ENCODE data around the gene FGF23. TPM values are rescaled to one million over a fixed set of nuclear protein-coding genes. Genes with fewer than 3 reads are reported as not detected.

The FGF23 gene
- polyA plus RNA-seq, 1 donor from 2014 or later: not detected

DNA sequence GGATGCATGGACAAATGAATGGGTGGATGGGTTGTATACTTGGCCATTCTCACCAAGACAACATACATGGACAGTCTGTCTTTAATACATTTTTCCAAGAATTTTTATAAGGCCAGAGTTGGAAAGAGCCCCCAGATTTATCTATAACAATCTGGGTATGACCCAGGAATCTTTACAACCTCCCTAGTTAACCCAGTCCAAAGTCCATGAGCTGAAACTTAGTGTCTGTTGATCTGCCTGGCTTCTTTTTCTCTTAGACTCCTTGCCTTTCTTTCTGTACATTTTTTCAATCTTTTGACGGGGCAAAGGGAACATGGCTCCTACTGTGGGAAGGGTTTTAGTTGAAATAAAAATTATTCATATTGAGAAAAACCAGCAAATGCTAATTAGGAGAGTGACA is 740 bp downstream of the FGF23 start:
- H3K27ac ChIP-seq (ENCODE audit: low read length): no peak overlapping the region
- no peak overlapping the region for H3K4me3 ChIP-seq (ENCODE audit: low read length)
- no peak overlapping the region for H2AFZ ChIP-seq (ENCODE audit: low read depth, low read length)
- no peaks in the 10 kb centered on the region for H3K36me3 ChIP-seq (ENCODE audit: insufficient read depth, low read length)
- no peaks in the 10 kb centered on the region for H3K27me3 ChIP-seq (ENCODE audit: insufficient read depth, low read depth, low read length)
- H4K20me1 ChIP-seq (ENCODE audit: insufficient read depth): no peaks in the 10 kb centered on the region
- no peaks in the 10 kb centered on the region for H3K9me2 ChIP-seq (ENCODE audit: insufficient read depth, low read length)
- no peak overlapping the region for H3K9ac ChIP-seq (ENCODE audit: low read length)
- no peaks in the 10 kb centered on the region for H3K9me3 ChIP-seq (ENCODE audit: low read length)
- no peaks in the 10 kb centered on the region for H3F3A ChIP-seq (ENCODE audit: insufficient read depth, low read length, poor library complexity, severe bottlenecking)
- no peak overlapping the region for H3K4me2 ChIP-seq (ENCODE audit: low read length)
- H3K79me2 ChIP-seq (replicated peaks; ENCODE audit: insufficient read depth, low read length): no peaks in the 10 kb centered on the region
- TF ChIP-seq SMC3 (conservative IDR thresholded peaks at IDR 0.05; ENCODE audit: poor library complexity) (no peak), EP300 (conservative IDR thresholded peaks at IDR 0.05; ENCODE audit: poor library complexity, severe bottlenecking) (no peak), CTCF (IDR thresholded peaks at IDR 0.05; ENCODE audit: poor library complexity, severe bottlenecking) (no peak), POLR2AphosphoS5 (IDR thresholded peaks at IDR 0.05) (no peak), RAD21 (conservative IDR thresholded peaks at IDR 0.05) (no peak), MXI1 (conservative IDR thresholded peaks at IDR 0.05; ENCODE audit: poor library complexity, severe bottlenecking) (no peak), REST (IDR thresholded peaks at IDR 0.05; ENCODE audit: borderline replicate concordance) (no peak), EZH2 (IDR thresholded peaks at IDR 0.05; ENCODE audit: borderline replicate concordance, insufficient read depth, low read length, poor library complexity, severe bottlenecking) (no peak), TAF1 (IDR thresholded peaks at IDR 0.05; ENCODE audit: low read depth) (no peak)

- Histone ChIP-seq H3K27me3 (ENCODE audit: insufficient read depth, low read depth, low read length) (no peaks in the 10 kb centered on the region), H3K9me2 (ENCODE audit: insufficient read depth, low read length) (no peaks in the 10 kb centered on the region), H3F3A (ENCODE audit: insufficient read depth, low read length, poor library complexity, severe bottlenecking) (no peaks in the 10 kb centered on the region), H3K79me2 (replicated peaks; ENCODE audit: insufficient read depth, low read length) (no peaks in the 10 kb centered on the region), H3K4me3 (ENCODE audit: low read length) (no peak overlapping the region), H3K27ac (ENCODE audit: low read length) (no peak overlapping the region), H3K36me3 (ENCODE audit: insufficient read depth, low read length) (no peaks in the 10 kb centered on the region), H2AFZ (ENCODE audit: low read depth, low read length) (no peak overlapping the region), H3K9ac (ENCODE audit: low read length) (no peak overlapping the region), H3K4me2 (ENCODE audit: low read length) (no peak overlapping the region), H4K20me1 (ENCODE audit: insufficient read depth) (no peaks in the 10 kb centered on the region), H3K9me3 (ENCODE audit: low read length) (no peaks in the 10 kb centered on the region)
- TF ChIP-seq POLR2AphosphoS5 (IDR thresholded peaks at IDR 0.05) (no peak), TAF1 (IDR thresholded peaks at IDR 0.05; ENCODE audit: low read depth) (no peak), RAD21 (conservative IDR thresholded peaks at IDR 0.05) (no peak), MXI1 (conservative IDR thresholded peaks at IDR 0.05; ENCODE audit: poor library complexity, severe bottlenecking) (no peak), EP300 (conservative IDR thresholded peaks at IDR 0.05; ENCODE audit: poor library complexity, severe bottlenecking) (no peak), REST (IDR thresholded peaks at IDR 0.05; ENCODE audit: borderline replicate concordance) (no peak), CTCF (IDR thresholded peaks at IDR 0.05; ENCODE audit: poor library complexity, severe bottlenecking) (no peak), SMC3 (conservative IDR thresholded peaks at IDR 0.05; ENCODE audit: poor library complexity) (no peak), EZH2 (IDR thresholded peaks at IDR 0.05; ENCODE audit: borderline replicate concordance, insufficient read depth, low read length, poor library complexity, severe bottlenecking) (no peak)
Observed at GRCh38 chr12:4375449-4375848, 4.1 kb downstream of the FGF23 start.

Measured in neural cell (in vitro differentiated cells).